CD14-positive monocyte (primary cell): Measurements from ENCODE around the gene DIAPH1. TPM values are rescaled to one million over a fixed set of nuclear protein-coding genes. Genes with fewer than 3 reads are reported as not detected.
A peak's percentile ranks its signal among the peaks of the same experiment; 100 is the strongest.

Source experiments
- DNase-seq, 3 donors: peaks; one replicate each; pipeline ENCODE4 v3.0.0-alpha.2; 2011 to 2022
- H2AFZ ChIP-seq: 2 replicates; pipeline ENCODE4 v1.6.0; 2012; ENCODE audit warnings: mild to moderate bottlenecking, low read depth, low read length, inconsistent platforms; ENCODE audit not compliant: insufficient read depth, poor library complexity, severe bottlenecking
- H3K27ac ChIP-seq, 2 donors: 1 replicate in 1 of 2; 2 replicates in 1 of 2; pipeline ENCODE4 v1.5.1; 2012 to 2013; ENCODE audit warnings: low read length in 2 of 2, control low read depth in 1 of 2, inconsistent platforms in 1 of 2, low read depth in 1 of 2, mild to moderate bottlenecking in 1 of 2
- H3K27me3 ChIP-seq, 2 donors: one replicate each; pipeline versions ENCODE4 v1.6.0 to v1.6.1; 2011 to 2013; ENCODE audit warnings: low read length in 2 of 2; ENCODE audit not compliant: control insufficient read depth in 2 of 2, insufficient read depth in 2 of 2
- H3K36me3 ChIP-seq, 2 donors: replicated peaks in 1 of 2; 1 replicate in 1 of 2; 2 replicates in 1 of 2; pipeline versions ENCODE4 v1.5.1 to v1.6.1; 2012 to 2013; ENCODE audit warnings: low read length in 2 of 2, control low read depth in 1 of 2, inconsistent platforms in 1 of 2, mild to moderate bottlenecking in 1 of 2; ENCODE audit not compliant: insufficient read depth in 2 of 2, control insufficient read depth in 1 of 2
- H3K4me1 ChIP-seq, 2 donors: 1 replicate in 1 of 2; 2 replicates in 1 of 2; pipeline versions ENCODE4 v1.5.1 to v1.6.1; 2012 to 2013; ENCODE audit warnings: low read length in 2 of 2, control low read depth in 1 of 2, inconsistent platforms in 1 of 2, mild to moderate bottlenecking in 1 of 2, moderate library complexity in 1 of 2; ENCODE audit not compliant: insufficient read depth in 2 of 2, control insufficient read depth in 1 of 2
- H3K4me2 ChIP-seq: replicated peaks from 2 replicates; pipeline ENCODE3; 2012; ENCODE audit warnings: low read length, moderate library complexity, mild to moderate bottlenecking; ENCODE audit not compliant: poor library complexity, severe bottlenecking; ENCODE audit errors: extremely low read depth
- H3K4me3 ChIP-seq, 3 experiments: fragments of 200-600 bp in 1 of 3; sonication (generic) in 1 of 3; replicated peaks in 1 of 3; 1 replicate in 2 of 3; 2 replicates in 1 of 3; pipeline ENCODE4 v1.5.1; 2011 to 2013; ENCODE audit warnings: low read length in 3 of 3, mild to moderate bottlenecking in 3 of 3, control low read depth in 2 of 3, low read depth in 2 of 3, inconsistent platforms in 1 of 3, moderate library complexity in 1 of 3
- H3K79me2 ChIP-seq: 2 replicates; pipeline ENCODE4 v1.6.0; 2012; ENCODE audit warnings: mild to moderate bottlenecking, control low read depth, inconsistent platforms, low read length, moderate library complexity; ENCODE audit not compliant: insufficient read depth
- H3K9ac ChIP-seq: 2 replicates; pipeline ENCODE4 v1.6.0; 2017; ENCODE audit warnings: low read length, mild to moderate bottlenecking; ENCODE audit not compliant: insufficient read depth, poor library complexity, severe bottlenecking
- H3K9me3 ChIP-seq, 2 donors: replicated peaks in 1 of 2; 1 replicate in 1 of 2; 2 replicates in 1 of 2; pipeline versions ENCODE4 v1.5.1 to v1.6.1; 2012 to 2013; ENCODE audit warnings: low read length in 2 of 2, control low read depth in 1 of 2; ENCODE audit not compliant: control insufficient read depth in 1 of 2, insufficient read depth in 1 of 2
- H4K20me1 ChIP-seq: 2 replicates; pipeline ENCODE4 v1.6.0; 2012; ENCODE audit warnings: mild to moderate bottlenecking, low read length, control low read depth, moderate library complexity; ENCODE audit not compliant: insufficient read depth
- H3K27ac Mint-ChIP-seq, 7 donors: one replicate each; pipeline ENCODE4 v1.8.0; 2020; ENCODE audit warnings: mild to moderate bottlenecking in 7 of 7, mixed read lengths in 7 of 7, moderate library complexity in 6 of 7, inconsistent platforms in 2 of 7
- H3K27me3 Mint-ChIP-seq, 3 donors: one replicate each; pipeline ENCODE4 v1.8.0; 2021 to 2022; ENCODE audit warnings: low read depth in 3 of 3, mild to moderate bottlenecking in 3 of 3, mixed read lengths in 3 of 3, moderate library complexity in 3 of 3, inconsistent platforms in 1 of 3
- H3K36me3 Mint-ChIP-seq, 2 donors: one replicate each; pipeline ENCODE4 v1.8.0; 2020; ENCODE audit warnings: mixed read lengths in 2 of 2, inconsistent platforms in 1 of 2, mild to moderate bottlenecking in 1 of 2
- H3K4me1 Mint-ChIP-seq: one replicate; pipeline ENCODE4 v1.8.0; 2020; ENCODE audit warnings: mild to moderate bottlenecking, mixed read lengths
- H3K4me3 Mint-ChIP-seq, 2 donors: one replicate each; pipeline ENCODE4 v1.8.0; 2020; ENCODE audit warnings: mild to moderate bottlenecking in 2 of 2, mixed read lengths in 2 of 2, moderate library complexity in 1 of 2
- H3K9me3 Mint-ChIP-seq, 7 donors: one replicate each; pipeline ENCODE4 v1.8.0; 2020 to 2022; ENCODE audit warnings: mixed read lengths in 7 of 7, mild to moderate bottlenecking in 6 of 7, moderate library complexity in 6 of 7, inconsistent platforms in 2 of 7
- WGBS: methylation state at CpG from one replicate; pipeline ENCODE4 v1.1.5; 2013; ENCODE audit warnings: missing lambda C conversion rate; ENCODE audit not compliant: insufficient coverage; 5-methylcytosine and 5-hydroxymethylcytosine counted together
- intact Hi-C, 2 donors: fragments of 100-400 bp; cut with micrococcal nuclease; formaldehyde crosslinking; loops; one replicate each; pipeline versions ENCODE4 v1.15.0 to v1.15.1; 2023
- polyA plus RNA-seq, 3 donors: library from polyadenylated mRNA; depleted of rRNA in 1 of 3; unstranded in 2 of 3; stranded (reverse) in 1 of 3; fragments of 300-500 nt in 2 of 3; fragments of >200 nt in 1 of 3; fragmentation: Illumina TruSeq in 2 of 3; gene quantifications; 1 replicate in 2 of 3; 2 replicates in 1 of 3; pipeline ENCODE4 v1.2.3, GENCODE V29; 2012 to 2021
- TF ChIP-seq, protein P1 (sequence below): fragments of 200-600 bp; IDR thresholded peaks from one replicate; pipeline ENCODE4 v1.8.0; 2022; ENCODE audit warnings: antibody characterized with exemption, mild to moderate bottlenecking

Gene DIAPH1
- polyA plus RNA-seq, 3 donors = 60.2 to 140 (median 98.6) TPM

- Histone ChIP-seq H3K27me3 (no peaks in the 10 kb centered on the region), H2AFZ (no peak overlapping the region), H3K4me1 (peaks cover 5 to 6% of the 10 kb centered on the region in 2 donors), H3K9me3 (no peaks in the 10 kb centered on the region), H3K79me2 (no peaks in the 10 kb centered on the region), H3K27ac (no peak overlapping the region), H3K4me2 (no peak overlapping the region), H3K4me3 (no peak overlapping the region), H4K20me1 (peaks cover 6% of the 10 kb centered on the region), H3K36me3 (peaks cover 46 to 58% of the 10 kb centered on the region in 2 donors), H3K9ac (no peak overlapping the region)
- peaks cover 0 to 3% (median 0%) of the 10 kb centered on the region in 7 donors for H3K9me3 Mint-ChIP-seq
- intact Hi-C loops = loop anchor here (5.0 to 10.0 kb wide), 2 partner anchors 150 to 162 kb away; no protein-coding TSS in a partner anchor
- H3K27me3 Mint-ChIP-seq = peaks cover 0 to 2% (median 1%) of the 10 kb centered on the region in 3 donors
- H3K36me3 Mint-ChIP-seq = peaks cover 50 to 52% of the 10 kb centered on the region in 2 donors
- TF ChIP-seq, protein P1, sequence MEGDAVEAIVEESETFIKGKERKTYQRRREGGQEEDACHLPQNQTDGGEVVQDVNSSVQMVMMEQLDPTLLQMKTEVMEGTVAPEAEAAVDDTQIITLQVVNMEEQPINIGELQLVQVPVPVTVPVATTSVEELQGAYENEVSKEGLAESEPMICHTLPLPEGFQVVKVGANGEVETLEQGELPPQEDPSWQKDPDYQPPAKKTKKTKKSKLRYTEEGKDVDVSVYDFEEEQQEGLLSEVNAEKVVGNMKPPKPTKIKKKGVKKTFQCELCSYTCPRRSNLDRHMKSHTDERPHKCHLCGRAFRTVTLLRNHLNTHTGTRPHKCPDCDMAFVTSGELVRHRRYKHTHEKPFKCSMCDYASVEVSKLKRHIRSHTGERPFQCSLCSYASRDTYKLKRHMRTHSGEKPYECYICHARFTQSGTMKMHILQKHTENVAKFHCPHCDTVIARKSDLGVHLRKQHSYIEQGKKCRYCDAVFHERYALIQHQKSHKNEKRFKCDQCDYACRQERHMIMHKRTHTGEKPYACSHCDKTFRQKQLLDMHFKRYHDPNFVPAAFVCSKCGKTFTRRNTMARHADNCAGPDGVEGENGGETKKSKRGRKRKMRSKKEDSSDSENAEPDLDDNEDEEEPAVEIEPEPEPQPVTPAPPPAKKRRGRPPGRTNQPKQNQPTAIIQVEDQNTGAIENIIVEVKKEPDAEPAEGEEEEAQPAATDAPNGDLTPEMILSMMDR = peak; percentile 88
- H3K4me3 Mint-ChIP-seq = no peak overlapping the region
- H3K4me1 Mint-ChIP-seq = peaks cover 4% of the 10 kb centered on the region
- peak overlapping the region in 1 of 7 donors; percentile 28 for H3K27ac Mint-ChIP-seq
- 44% methylated on average over 8 of the region's 13 CpGs for WGBS
- peak; percentile 77 to 85 (median 82) for DNase-seq
Observed at GRCh38 chr5:141664733-141665461, 46.1 kb upstream of the DIAPH1 start.

GRCh38 chr5:141663506-141663905 lies 44.7 kb upstream of the DIAPH1 start:
- Histone ChIP-seq H3K4me1 (peaks cover 5 to 6% of the 10 kb centered on the region in 2 donors), H3K79me2 (no peaks in the 10 kb centered on the region), H3K9me3 (no peaks in the 10 kb centered on the region), H3K9ac (no peak overlapping the region), H3K27ac (no peak overlapping the region), H4K20me1 (peaks cover 6% of the 10 kb centered on the region), H3K36me3 (peaks cover 34 to 55% of the 10 kb centered on the region in 2 donors), H3K4me2 (no peak overlapping the region), H2AFZ (no peak overlapping the region), H3K27me3 (no peaks in the 10 kb centered on the region), H3K4me3 (no peak overlapping the region)
- intact Hi-C loops = loop anchor here in 1 of 2 donors (10.0 kb wide), 1 partner anchor 151 kb away; no protein-coding TSS in a partner anchor
- H3K36me3 Mint-ChIP-seq = peaks cover 47 to 50% of the 10 kb centered on the region in 2 donors
- peaks cover 4% of the 10 kb centered on the region for H3K4me1 Mint-ChIP-seq
- WGBS = 100% methylated on average over 2 of the region's 8 CpGs
- H3K4me3 Mint-ChIP-seq = no peak overlapping the region
- no peak overlapping the region for H3K27ac Mint-ChIP-seq
- peaks cover 0 to 3% (median 0%) of the 10 kb centered on the region in 7 donors for H3K9me3 Mint-ChIP-seq
- TF ChIP-seq, protein P1 = no peak
- DNase-seq = no peak
- peaks cover 0 to 2% (median 0%) of the 10 kb centered on the region in 3 donors for H3K27me3 Mint-ChIP-seq
